SJCRH30 (cell line): Measurements from ENCODE around the gene RB1. TPM values are rescaled to one million over a fixed set of nuclear protein-coding genes. Genes with fewer than 3 reads are reported as not detected.

Source experiments
- DNase-seq, 2 experiments: peaks; one replicate each; pipeline ENCODE4 v3.0.0-alpha.2; 2015 to 2020
- H3K27ac ChIP-seq: fragments of 250-450 bp; sonication (Bioruptor Pico); 2 replicates; pipeline ENCODE4 v1.5.1; 2020; ENCODE audit warnings: mild to moderate bottlenecking, moderate library complexity
- H3K27me3 ChIP-seq: fragments of 250-450 bp; sonication (Bioruptor Pico); 2 replicates; pipeline ENCODE4 v1.5.1; 2020; ENCODE audit warnings: mild to moderate bottlenecking, moderate library complexity
- H3K36me3 ChIP-seq: fragments of 250-450 bp; sonication (Bioruptor Pico); 2 replicates; pipeline ENCODE4 v1.5.1; 2020; ENCODE audit warnings: mild to moderate bottlenecking, moderate library complexity
- H3K4me1 ChIP-seq: fragments of 250-450 bp; sonication (Bioruptor Pico); 2 replicates; pipeline ENCODE4 v1.5.1; 2020; ENCODE audit warnings: mild to moderate bottlenecking, moderate library complexity
- H3K4me3 ChIP-seq: fragments of 250-450 bp; sonication (Bioruptor Pico); 2 replicates; pipeline ENCODE4 v1.5.1; 2020; ENCODE audit warnings: mild to moderate bottlenecking, moderate library complexity
- H3K9me3 ChIP-seq: fragments of 250-450 bp; sonication (Bioruptor Pico); replicated peaks from 2 replicates; pipeline ENCODE4 v1.5.1; 2020; ENCODE audit warnings: mild to moderate bottlenecking, moderate library complexity
- total RNA-seq: library from RNA; depleted of rRNA; stranded (reverse); fragments of >200 nt; shearing (Covaris generic); gene quantifications from 2 replicates; pipeline ENCODE4 v1.2.3, GENCODE V29; 2014; rRNA removed

Gene RB1
- 56.7 and 61.0 TPM in 2 replicates for total RNA-seq

DNA sequence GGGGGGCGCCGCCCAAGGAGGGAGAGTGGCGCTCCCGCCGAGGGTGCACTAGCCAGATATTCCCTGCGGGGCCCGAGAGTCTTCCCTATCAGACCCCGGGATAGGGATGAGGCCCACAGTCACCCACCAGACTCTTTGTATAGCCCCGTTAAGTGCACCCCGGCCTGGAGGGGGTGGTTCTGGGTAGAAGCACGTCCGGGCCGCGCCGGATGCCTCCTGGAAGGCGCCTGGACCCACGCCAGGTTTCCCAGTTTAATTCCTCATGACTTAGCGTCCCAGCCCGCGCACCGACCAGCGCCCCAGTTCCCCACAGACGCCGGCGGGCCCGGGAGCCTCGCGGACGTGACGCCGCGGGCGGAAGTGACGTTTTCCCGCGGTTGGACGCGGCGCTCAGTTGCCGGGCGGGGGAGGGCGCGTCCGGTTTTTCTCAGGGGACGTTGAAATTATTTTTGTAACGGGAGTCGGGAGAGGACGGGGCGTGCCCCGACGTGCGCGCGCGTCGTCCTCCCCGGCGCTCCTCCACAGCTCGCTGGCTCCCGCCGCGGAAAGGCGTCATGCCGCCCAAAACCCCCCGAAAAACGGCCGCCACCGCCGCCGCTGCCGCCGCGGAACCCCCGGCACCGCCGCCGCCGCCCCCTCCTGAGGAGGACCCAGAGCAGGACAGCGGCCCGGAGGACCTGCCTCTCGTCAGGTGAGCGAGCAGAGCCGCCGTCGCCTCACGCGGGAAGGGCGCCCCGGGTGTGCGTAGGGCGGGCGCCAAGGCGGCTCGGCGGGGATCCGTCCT lies at the start of gene RB1:
RB1 (plus strand) TSS at position 393 of the 784 bp plus-strand sequence; CDS start at position 555, 162 bp downstream.
- Histone ChIP-seq H3K36me3 (peaks cover 7% of the 10 kb centered on the region), H3K9me3 (no peaks in the 10 kb centered on the region), H3K4me1 (no peaks in the 10 kb centered on the region), H3K4me3 (peak within 1 kb of the TSS; percentile 99), H3K27me3 (no peaks in the 10 kb centered on the region), H3K27ac (peak within 1 kb of the TSS; percentile 93)
- DNase-seq, result peak; percentile 91 to 92

DNA sequence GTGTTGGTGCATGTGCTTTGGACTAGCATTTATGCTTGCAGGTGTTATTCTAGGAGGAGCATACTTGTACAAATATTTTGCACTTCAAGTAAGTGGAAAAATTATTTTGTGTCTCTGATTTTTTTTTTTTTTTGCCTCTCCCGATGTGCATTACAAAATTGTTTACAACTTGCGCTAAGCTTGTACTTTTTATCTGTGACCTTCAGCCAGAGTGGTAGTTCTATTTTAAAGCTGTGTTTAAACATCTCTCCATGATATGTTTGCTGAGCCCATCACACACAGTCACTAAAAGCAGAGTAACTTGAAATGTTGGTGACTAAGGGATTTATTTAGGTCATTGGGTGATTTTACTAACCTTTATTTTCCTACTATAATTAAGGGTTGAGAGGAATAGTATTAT lies 49.7 kb upstream of the RB1 start:
- Histone ChIP-seq H3K4me3 (no peak overlapping the region), H3K9me3 (no peaks in the 10 kb centered on the region), H3K27ac (no peak overlapping the region), H3K27me3 (no peaks in the 10 kb centered on the region), H3K36me3 (peaks cover 17% of the 10 kb centered on the region), H3K4me1 (no peaks in the 10 kb centered on the region)
- no peak for DNase-seq

DNA sequence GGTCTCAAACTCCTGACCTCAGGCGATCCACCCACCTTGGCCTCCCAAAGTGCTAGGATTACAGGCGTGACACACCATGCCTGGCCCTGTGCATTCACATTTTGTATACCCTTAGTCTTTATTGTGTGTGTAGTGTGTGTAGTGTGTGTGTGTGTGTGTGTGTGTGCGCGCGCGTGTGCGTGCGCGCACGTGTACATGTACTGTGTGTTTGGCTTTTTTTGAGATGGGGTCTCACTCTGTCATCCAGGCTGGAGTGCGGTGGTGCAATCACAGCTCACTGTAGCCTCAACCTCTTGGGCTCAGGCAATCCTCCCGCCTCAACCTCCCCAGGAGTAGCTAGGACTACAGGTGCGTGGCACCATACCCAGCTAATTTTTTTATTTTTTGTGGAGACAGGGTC lies 48.5 kb upstream of the RB1 start:
- no peak for DNase-seq
- H3K27me3 ChIP-seq, result no peaks in the 10 kb centered on the region
- H3K4me3 ChIP-seq, result no peak overlapping the region
- H3K9me3 ChIP-seq, result no peaks in the 10 kb centered on the region
- no peak overlapping the region for H3K27ac ChIP-seq
- no peaks in the 10 kb centered on the region for H3K4me1 ChIP-seq
- H3K36me3 ChIP-seq, result peaks cover 23% of the 10 kb centered on the region

DNA sequence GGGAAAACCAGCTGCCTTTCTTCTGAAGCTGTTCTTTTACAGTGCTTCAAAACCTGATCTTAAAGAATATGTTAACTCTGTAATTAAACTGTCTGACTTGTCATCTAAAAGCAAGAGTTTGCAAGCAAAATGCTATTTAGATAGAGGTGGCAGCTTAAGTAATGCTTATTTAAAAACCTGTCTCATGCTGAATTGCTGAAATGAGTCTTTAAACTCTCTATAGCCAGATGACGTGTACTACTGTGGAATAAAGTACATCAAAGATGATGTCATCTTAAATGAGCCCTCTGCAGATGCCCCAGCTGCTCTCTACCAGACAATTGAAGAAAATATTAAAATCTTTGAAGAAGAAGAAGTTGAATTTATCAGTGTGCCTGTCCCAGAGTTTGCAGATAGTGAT lies 47.6 kb upstream of the RB1 start:
- H3K27me3 ChIP-seq, result no peaks in the 10 kb centered on the region
- no peaks in the 10 kb centered on the region for H3K9me3 ChIP-seq
- no peak for DNase-seq
- H3K27ac ChIP-seq, result no peak overlapping the region
- H3K36me3 ChIP-seq, result peaks cover 27% of the 10 kb centered on the region
- no peaks in the 10 kb centered on the region for H3K4me1 ChIP-seq
- no peak overlapping the region for H3K4me3 ChIP-seq

DNA sequence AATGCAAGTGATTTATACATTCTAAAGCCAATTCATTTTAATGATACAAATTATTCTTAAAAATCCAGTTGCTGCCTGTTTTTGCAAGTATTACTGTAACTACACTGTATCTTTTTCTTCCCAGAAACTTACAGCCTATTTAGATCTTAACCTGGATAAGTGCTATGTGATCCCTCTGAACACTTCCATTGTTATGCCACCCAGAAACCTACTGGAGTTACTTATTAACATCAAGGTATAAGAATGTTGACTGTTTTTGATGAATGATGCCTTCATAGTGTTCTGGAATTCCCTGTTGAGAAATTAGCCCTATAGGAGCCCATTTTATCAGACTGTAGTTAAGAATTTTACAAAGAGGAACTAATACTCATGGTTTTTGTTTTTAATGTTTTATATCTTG lies 45.5 kb upstream of the RB1 start:
- H3K27me3 ChIP-seq, result no peaks in the 10 kb centered on the region
- H3K27ac ChIP-seq, result no peak overlapping the region
- DNase-seq, result no peak
- H3K4me3 ChIP-seq, result no peak overlapping the region
- no peaks in the 10 kb centered on the region for H3K9me3 ChIP-seq
- H3K4me1 ChIP-seq, result no peaks in the 10 kb centered on the region
- H3K36me3 ChIP-seq, result peaks cover 41% of the 10 kb centered on the region

DNA sequence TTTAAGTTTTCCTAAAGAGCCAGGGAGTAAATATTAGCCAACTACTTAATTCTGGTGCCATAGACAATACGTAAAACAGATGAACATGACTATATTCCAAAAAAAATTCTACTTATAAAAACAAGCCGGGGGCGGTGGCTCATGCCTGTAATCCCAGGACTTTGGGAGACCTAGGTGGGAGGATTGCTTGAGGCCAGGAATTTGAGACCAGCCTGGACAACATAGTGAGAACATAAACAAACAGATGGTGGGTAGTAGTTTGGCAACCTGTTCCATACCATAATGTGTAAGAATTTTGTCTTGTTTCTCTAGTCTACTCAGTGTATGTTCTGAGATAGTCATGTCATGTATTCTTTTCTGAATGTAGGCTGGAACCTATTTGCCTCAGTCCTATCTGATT lies 45.1 kb upstream of the RB1 start:
- DNase-seq, result no peak
- Histone ChIP-seq H3K9me3 (no peaks in the 10 kb centered on the region), H3K4me1 (no peaks in the 10 kb centered on the region), H3K4me3 (no peak overlapping the region), H3K36me3 (peaks cover 45% of the 10 kb centered on the region), H3K27ac (no peak overlapping the region), H3K27me3 (no peaks in the 10 kb centered on the region)

DNA sequence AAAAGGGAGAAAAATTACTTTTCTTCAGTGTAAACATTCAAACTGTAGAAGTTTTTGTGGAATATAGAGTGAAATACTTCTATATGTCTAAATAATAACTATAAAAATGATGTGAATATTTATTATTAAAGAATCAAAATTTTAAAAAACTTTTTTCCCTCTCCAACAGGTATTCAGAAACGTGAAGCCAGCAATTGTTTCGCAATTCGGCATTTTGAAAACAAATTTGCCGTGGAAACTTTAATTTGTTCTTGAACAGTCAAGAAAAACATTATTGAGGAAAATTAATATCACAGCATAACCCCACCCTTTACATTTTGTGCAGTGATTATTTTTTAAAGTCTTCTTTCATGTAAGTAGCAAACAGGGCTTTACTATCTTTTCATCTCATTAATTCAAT lies 42.6 kb upstream of the RB1 start:
- no peaks in the 10 kb centered on the region for H3K27me3 ChIP-seq
- H3K4me3 ChIP-seq, result no peak overlapping the region
- no peak overlapping the region for H3K27ac ChIP-seq
- no peaks in the 10 kb centered on the region for H3K4me1 ChIP-seq
- no peak for DNase-seq
- H3K9me3 ChIP-seq, result no peaks in the 10 kb centered on the region
- peaks cover 35% of the 10 kb centered on the region for H3K36me3 ChIP-seq

DNA sequence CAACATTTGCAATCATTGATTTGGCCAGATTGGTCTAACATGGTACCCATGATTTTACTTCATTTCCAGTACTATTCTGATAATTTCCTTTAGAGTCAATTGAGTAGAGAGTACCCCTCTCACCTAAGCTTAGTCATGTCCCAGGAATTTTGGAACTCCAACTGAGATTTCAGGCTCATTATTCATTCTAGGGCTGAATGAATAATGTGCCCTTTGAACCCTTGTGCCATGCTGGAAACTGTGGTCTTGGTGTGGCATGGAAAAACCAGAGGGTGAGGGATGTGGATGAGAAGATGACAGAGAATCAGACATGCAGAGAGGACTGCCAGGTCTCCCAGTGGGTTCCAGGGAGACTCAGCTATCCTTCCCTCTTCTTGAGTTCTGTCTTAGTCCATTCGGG lies 40.4 kb upstream of the RB1 start:
- no peak overlapping the region for H3K4me3 ChIP-seq
- H3K4me1 ChIP-seq, result no peaks in the 10 kb centered on the region
- H3K36me3 ChIP-seq, result peaks cover 30% of the 10 kb centered on the region
- DNase-seq, result no peak
- no peaks in the 10 kb centered on the region for H3K27me3 ChIP-seq
- H3K9me3 ChIP-seq, result no peaks in the 10 kb centered on the region
- H3K27ac ChIP-seq, result no peak overlapping the region

DNA sequence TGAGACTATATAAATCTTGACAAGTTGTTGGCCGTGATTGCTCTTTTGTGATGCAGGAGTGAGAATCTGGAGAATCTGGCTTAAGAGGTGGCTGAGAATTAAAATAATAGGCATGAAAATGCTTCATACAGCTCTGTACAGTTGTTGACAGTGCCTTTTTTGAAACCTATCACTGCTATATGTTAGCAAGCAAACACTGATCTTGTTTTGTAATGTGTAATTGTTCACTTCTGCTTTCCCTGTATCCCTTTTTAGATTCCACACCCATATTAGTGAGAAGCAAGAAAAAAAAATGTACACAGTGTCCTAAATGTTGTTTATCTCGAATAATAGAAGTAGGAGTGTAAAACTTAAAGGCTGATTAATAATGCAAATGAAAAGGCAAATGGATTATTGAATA lies 39.5 kb upstream of the RB1 start:
- no peaks in the 10 kb centered on the region for H3K27me3 ChIP-seq
- no peak for DNase-seq

DNA sequence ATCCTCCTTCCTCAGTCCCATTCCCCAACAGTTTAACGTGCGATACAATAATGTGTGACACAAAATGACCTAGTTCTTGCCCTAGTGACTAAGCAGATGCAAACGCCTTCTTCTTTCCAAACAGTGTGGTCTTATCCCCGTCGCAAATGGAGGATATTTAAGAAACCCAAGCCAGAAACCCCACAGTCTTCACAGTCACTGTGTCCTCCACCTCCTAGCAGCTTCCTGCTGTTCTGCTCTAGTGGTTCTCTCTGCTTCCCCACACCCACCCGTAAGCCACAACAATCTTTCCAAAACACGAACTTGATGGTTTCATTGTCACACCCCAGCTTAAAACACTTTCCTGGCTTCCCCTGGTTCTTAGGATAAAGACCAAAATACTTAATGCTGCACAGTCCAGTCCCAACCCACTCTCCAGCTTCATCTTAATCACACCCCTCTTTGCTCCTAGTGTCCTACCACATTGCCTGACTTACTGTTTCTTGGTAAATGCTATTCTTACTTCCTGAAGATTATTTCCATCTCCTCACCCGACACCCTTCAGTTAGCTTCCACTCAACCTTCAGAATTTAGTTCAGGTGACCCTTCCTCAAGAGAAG lies 38.2 kb upstream of the RB1 start:
- H3K36me3 ChIP-seq, result peaks cover 22% of the 10 kb centered on the region
- H3K4me1 ChIP-seq, result no peaks in the 10 kb centered on the region
- H3K4me3 ChIP-seq, result no peak overlapping the region
- no peak overlapping the region for H3K27ac ChIP-seq
- DNase-seq, result no peak
- no peaks in the 10 kb centered on the region for H3K9me3 ChIP-seq
- H3K27me3 ChIP-seq, result no peaks in the 10 kb centered on the region

More for the DNA sequence above, 39.5 kb upstream of the RB1 start:
- Histone ChIP-seq H3K27ac (no peak overlapping the region), H3K4me1 (no peaks in the 10 kb centered on the region), H3K36me3 (peaks cover 26% of the 10 kb centered on the region), H3K4me3 (no peak overlapping the region), H3K9me3 (no peaks in the 10 kb centered on the region)

DNA sequence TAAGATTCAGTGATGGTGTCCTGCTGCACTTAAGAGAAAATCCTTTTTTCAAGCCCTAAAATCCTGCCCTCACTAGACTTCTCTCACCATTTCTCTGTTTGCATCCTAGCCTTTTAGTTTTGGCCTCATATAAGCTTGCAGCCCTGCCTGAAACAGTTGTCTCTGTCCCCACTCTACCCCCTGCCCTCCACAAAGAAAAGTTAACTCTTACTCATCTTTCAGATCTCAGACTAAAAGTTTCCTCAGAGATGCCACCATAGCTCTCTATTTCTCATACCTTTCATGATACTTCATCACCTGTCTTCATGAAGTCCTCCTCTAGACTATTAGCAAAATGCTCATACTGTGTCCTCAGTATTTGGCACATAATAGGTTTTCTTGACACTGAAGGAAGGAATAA lies 37.4 kb upstream of the RB1 start:
- Histone ChIP-seq H3K4me1 (no peaks in the 10 kb centered on the region), H3K36me3 (peaks cover 18% of the 10 kb centered on the region), H3K27ac (no peak overlapping the region), H3K27me3 (no peaks in the 10 kb centered on the region), H3K4me3 (no peak overlapping the region), H3K9me3 (no peaks in the 10 kb centered on the region)
- DNase-seq, result no peak

DNA sequence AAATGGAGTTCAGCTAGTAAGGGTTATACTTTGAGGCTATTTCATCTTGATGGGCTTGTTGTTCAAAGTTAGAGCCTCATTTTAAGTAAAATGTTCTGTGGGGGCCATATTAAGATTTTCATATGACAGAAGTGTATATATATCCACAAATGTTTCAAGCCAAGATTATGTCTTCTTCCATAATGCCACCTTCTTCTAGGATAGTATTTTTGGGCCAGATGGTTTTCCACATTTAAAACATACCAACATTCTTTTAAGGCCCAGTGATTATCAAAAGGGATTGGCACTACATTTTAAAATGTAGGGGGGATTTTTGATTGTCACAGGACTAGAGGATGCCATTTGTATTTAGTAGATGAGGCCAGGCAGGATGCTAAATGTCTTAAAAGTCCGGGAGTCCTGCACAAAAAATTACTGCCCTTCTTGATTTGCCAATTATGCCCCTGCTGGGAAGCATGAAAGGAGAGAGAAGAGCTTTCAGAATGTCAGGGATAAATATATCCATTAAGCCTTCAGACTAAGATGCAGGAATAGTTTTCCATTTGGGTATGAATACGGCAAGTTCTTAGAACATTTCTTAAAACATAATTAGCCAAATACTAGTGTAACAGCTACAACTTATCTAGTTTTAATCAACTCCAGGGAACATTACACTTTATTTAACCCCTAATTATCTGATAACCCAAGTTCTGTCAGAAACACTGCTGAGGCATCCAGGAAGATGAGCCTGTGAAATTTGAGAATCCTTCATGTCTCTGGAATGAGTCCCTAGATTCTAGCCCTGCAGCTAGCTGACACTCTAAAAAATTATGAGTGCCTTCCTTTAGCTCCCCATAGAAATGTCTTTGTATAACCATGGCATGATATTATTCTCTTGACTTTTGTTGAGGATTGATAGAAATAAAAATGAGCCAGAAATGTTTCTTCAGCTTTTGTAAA lies 36.6 kb upstream of the RB1 start:
- Histone ChIP-seq H3K9me3 (no peaks in the 10 kb centered on the region), H3K27me3 (no peaks in the 10 kb centered on the region), H3K4me3 (no peak overlapping the region), H3K27ac (no peak overlapping the region), H3K36me3 (peaks cover 15% of the 10 kb centered on the region), H3K4me1 (no peaks in the 10 kb centered on the region)
- no peak for DNase-seq

DNA sequence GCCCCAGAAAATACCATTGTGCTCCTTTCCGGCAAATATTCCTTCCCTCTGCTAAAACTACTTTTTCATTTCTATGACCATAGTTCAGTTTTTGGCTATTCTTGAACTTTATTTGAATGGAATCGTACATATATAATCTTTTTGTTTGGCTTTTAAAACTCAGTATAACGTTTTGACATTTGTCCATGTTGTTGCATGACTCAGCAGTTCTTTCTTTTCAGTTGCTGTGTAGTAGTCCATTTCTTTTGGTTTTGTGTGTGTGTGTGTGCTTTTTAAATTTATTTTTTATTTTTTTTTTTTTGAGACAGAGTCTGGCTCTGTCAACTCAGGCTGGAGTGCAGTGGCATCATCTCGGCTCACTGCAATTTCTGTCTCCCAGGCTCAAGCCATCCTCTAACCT lies 35.5 kb upstream of the RB1 start:
- no peak overlapping the region for H3K4me3 ChIP-seq
- H3K9me3 ChIP-seq, result no peaks in the 10 kb centered on the region
- H3K27me3 ChIP-seq, result no peaks in the 10 kb centered on the region
- H3K27ac ChIP-seq, result no peak overlapping the region
- H3K36me3 ChIP-seq, result peaks cover 4% of the 10 kb centered on the region
- no peaks in the 10 kb centered on the region for H3K4me1 ChIP-seq
- DNase-seq, result no peak

DNA sequence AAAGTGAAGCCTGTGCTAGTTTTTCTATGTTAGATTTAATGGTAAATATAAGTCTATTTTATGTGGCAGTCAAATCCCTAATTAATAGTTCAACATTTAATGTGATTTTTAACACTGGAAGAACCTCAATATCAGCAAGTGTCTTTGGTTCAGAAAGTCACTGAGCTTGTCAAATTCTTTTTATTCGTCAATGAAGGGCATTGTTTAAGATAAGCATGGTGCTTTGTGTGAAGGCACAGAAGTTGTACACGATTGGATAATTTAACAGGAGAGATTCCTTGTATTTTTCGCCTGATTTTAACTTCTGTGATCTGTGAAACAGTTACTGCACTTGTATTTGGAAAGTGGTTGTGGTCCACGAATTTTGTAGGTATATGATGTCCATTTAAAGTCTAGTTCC lies 30.2 kb upstream of the RB1 start:
- Histone ChIP-seq H3K9me3 (no peaks in the 10 kb centered on the region), H3K4me3 (no peak overlapping the region), H3K27ac (no peak overlapping the region), H3K4me1 (no peaks in the 10 kb centered on the region), H3K27me3 (no peaks in the 10 kb centered on the region), H3K36me3 (no peaks in the 10 kb centered on the region; the same call in 1 of the 2 replicates)
- no peak for DNase-seq

DNA sequence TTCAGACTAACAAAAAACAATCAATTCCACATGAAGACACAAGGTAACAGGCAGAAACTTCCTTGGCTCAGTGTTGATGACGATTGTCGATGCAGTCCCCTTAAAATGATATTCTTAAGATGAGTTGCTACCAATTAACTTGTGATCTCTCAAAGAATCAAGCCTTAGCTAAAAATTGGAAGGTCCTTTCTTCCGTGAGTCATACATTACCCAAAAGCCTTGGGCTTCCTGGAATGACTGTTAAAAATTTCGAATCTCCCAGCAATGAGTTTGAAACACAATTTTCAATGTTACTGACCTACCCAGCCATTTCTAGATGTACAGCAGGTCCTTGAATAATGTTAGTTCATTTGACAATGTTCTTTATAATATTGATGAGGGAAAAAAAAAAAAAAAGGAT lies 28.0 kb upstream of the RB1 start:
- no peaks in the 10 kb centered on the region for H3K9me3 ChIP-seq
- no peaks in the 10 kb centered on the region for H3K27me3 ChIP-seq
- H3K27ac ChIP-seq, result no peak overlapping the region
- H3K36me3 ChIP-seq, result no peaks in the 10 kb centered on the region
- DNase-seq, result no peak
- no peaks in the 10 kb centered on the region for H3K4me1 ChIP-seq
- H3K4me3 ChIP-seq, result no peak overlapping the region
